ENCODE results near the gene OBSL1. TPM values are rescaled to one million over a fixed set of nuclear protein-coding genes. Genes with fewer than 3 reads are reported as not detected.

The OBSL1 gene
- total RNA-seq, 3 donors from 2014 or later = 69.2 to 91.9 (median 73.1) TPM

DNA sequence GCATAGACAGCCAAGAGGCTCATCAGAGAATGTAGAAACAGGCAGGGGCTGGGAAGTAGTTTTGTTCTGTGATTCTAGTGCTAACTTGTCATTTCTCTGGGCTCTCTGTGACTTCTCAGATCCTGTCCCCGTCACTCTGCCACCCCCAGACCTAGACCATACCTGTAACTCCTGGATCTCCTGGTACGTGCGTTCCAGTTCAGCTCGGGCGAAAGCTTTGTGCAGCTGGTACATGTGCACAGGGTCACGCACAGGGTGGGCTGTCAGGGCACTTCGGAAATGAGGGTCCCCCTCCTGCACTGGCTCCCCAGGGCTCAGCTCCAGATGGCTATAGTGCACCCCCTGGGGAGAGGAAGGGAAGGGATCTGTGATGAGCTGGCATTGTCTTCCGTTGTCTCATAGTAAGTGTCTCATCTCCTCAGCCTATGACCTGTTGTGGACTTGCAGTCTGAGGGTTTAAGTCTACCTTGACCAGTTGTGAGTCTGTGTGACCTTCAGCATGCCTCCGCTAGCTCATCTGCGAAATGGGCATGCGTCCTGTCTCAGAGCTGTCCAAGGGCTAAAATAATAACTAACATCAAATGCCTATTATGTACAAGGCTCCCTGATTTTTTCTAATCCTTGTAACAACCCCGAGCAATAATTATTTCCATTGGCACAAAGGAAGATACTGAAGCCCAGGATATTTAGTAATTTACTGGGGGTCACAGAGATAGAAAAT, 30.4 kb downstream of the OBSL1 start:
- no peak overlapping the region for H3K4me3 ChIP-seq
- peaks cover 3 to 8% of the 10 kb centered on the region in 2 donors for H3K4me1 ChIP-seq
- TF ChIP-seq CTCF (IDR thresholded peaks at IDR 0.05) (no peak), POLR2AphosphoS5 (IDR thresholded peaks at IDR 0.05) (no peak), POLR2A (IDR thresholded peaks at IDR 0.05) (no peak)
- no peaks in the 10 kb centered on the region for H3K36me3 ChIP-seq
- DNase-seq (ENCODE audit: low spot score in 2 of 2) = no peak
- no peaks in the 10 kb centered on the region for H3K27me3 ChIP-seq
- intact Hi-C loops (cut with DNase I; ENCODE audit: low total_unique reads) = loop anchor here (5.0 kb wide), 1 partner anchor 56 kb away; the partner anchor contains the start of gene STK11IP
- no peaks in the 10 kb centered on the region for H3K9me3 ChIP-seq
- no peak overlapping the region for H3K27ac ChIP-seq

GRCh38 chr2:219539926-219540678, 31.2 kb downstream of the OBSL1 start:
- intact Hi-C loops (cut with DNase I; ENCODE audit: low total_unique reads) = loop anchor here (5.0 kb wide), 1 partner anchor 57 kb away; the partner anchor contains the start of gene STK11IP
- no peaks in the 10 kb centered on the region for H3K9me3 ChIP-seq
- DNase-seq (ENCODE audit: low spot score in 2 of 2) = no peak
- no peak overlapping the region for H3K4me3 ChIP-seq
- H3K27ac ChIP-seq = no peak overlapping the region
- no peaks in the 10 kb centered on the region for H3K36me3 ChIP-seq
- H3K4me1 ChIP-seq = peaks cover 3 to 8% of the 10 kb centered on the region in 2 donors
- no peak for TF ChIP-seq POLR2A (IDR thresholded peaks at IDR 0.05)
- no peak for TF ChIP-seq CTCF (IDR thresholded peaks at IDR 0.05)
- no peak for TF ChIP-seq POLR2AphosphoS5 (IDR thresholded peaks at IDR 0.05)
- H3K27me3 ChIP-seq = no peaks in the 10 kb centered on the region

- Histone ChIP-seq H3K9me3 (no peaks in the 10 kb centered on the region), H3K27me3 (no peaks in the 10 kb centered on the region), H3K4me3 (no peak overlapping the region), H3K27ac (no peak overlapping the region), H3K4me1 (peaks cover 3 to 8% of the 10 kb centered on the region in 2 donors), H3K36me3 (no peaks in the 10 kb centered on the region)
- no peak for DNase-seq (ENCODE audit: low spot score in 2 of 2)
- intact Hi-C loops (cut with DNase I; ENCODE audit: low total_unique reads) = no loop called here
- no peak for TF ChIP-seq POLR2A (IDR thresholded peaks at IDR 0.05)
- TF ChIP-seq POLR2AphosphoS5 (IDR thresholded peaks at IDR 0.05) = no peak
- no peak for TF ChIP-seq CTCF (IDR thresholded peaks at IDR 0.05)
Measured at GRCh38 chr2:219538956-219539788, 32.2 kb downstream of the OBSL1 start.

DNA sequence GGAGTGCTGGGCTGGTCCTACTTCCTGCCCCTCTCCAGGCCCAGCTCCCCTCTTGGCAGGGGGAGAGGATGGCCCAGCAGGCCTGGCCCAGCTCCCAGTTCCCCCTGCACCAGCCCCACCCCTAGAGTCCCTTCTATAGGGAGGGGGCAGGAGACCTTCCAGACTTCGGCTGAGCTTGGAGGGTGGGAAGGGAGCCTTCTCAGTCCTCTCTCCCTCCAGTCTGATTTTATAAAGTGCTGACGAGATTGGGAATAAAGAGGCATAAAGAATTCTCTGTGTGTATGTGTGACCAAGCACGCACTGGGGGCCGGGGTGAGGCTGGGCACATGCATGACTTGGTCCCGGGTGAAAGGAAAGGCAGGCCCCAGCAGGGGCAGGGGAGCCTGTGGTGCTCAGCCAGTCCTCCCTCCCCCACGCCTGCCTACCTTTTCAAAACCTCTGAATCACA, 32.8 kb downstream of the OBSL1 start:
- intact Hi-C loops (cut with DNase I; ENCODE audit: low total_unique reads) = no loop called here
- H3K36me3 ChIP-seq = no peaks in the 10 kb centered on the region
- no peaks in the 10 kb centered on the region for H3K27me3 ChIP-seq
- H3K4me1 ChIP-seq = peaks cover 3 to 8% of the 10 kb centered on the region in 2 donors
- no peak for DNase-seq (ENCODE audit: low spot score in 2 of 2)
- no peak for TF ChIP-seq CTCF (IDR thresholded peaks at IDR 0.05)
- TF ChIP-seq POLR2A (IDR thresholded peaks at IDR 0.05) = no peak
- TF ChIP-seq POLR2AphosphoS5 (IDR thresholded peaks at IDR 0.05) = no peak
- no peak overlapping the region for H3K4me3 ChIP-seq
- H3K27ac ChIP-seq = no peak overlapping the region
- H3K9me3 ChIP-seq = no peaks in the 10 kb centered on the region
